Liver (tissue), 3 donors: ENCODE results near the gene KLF13.

ENCODE experiments used
- ATF3 ChIP-seq: IDR thresholded peaks from 2 replicates; pipeline ENCODE4 v1.6.1; 2016; ENCODE audit warnings: antibody characterized with exemption
- MAX ChIP-seq: IDR thresholded peaks from 2 replicates; pipeline ENCODE4 v1.6.1; 2016; ENCODE audit warnings: antibody characterized with exemption
- RAD21 ChIP-seq, 2 donors: IDR thresholded peaks; 2 replicates each; pipeline ENCODE4 v1.6.1; 2016; ENCODE audit warnings: antibody characterized with exemption in 2 of 2, mild to moderate bottlenecking in 2 of 2
- SP1 ChIP-seq: IDR thresholded peaks from 2 replicates; pipeline ENCODE4 v1.6.1; 2018; ENCODE audit warnings: antibody characterized with exemption, mild to moderate bottlenecking
- TAF1 ChIP-seq: conservative IDR thresholded peaks from 2 replicates; pipeline ENCODE4 v1.6.1; 2016; ENCODE audit warnings: antibody characterized with exemption, mild to moderate bottlenecking
- TF ChIP-seq, protein P1 (sequence below): fragments of 150-350 bp; IDR thresholded peaks from 2 replicates; pipeline ENCODE4 v1.5.1; 2017; ENCODE audit warnings: improper control_type of control experiment, low read depth, low read length; ENCODE audit not compliant: missing input control
- donor health status: healthy.
- donor health status: healthy.

- TF ChIP-seq, protein P1, sequence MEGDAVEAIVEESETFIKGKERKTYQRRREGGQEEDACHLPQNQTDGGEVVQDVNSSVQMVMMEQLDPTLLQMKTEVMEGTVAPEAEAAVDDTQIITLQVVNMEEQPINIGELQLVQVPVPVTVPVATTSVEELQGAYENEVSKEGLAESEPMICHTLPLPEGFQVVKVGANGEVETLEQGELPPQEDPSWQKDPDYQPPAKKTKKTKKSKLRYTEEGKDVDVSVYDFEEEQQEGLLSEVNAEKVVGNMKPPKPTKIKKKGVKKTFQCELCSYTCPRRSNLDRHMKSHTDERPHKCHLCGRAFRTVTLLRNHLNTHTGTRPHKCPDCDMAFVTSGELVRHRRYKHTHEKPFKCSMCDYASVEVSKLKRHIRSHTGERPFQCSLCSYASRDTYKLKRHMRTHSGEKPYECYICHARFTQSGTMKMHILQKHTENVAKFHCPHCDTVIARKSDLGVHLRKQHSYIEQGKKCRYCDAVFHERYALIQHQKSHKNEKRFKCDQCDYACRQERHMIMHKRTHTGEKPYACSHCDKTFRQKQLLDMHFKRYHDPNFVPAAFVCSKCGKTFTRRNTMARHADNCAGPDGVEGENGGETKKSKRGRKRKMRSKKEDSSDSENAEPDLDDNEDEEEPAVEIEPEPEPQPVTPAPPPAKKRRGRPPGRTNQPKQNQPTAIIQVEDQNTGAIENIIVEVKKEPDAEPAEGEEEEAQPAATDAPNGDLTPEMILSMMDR, result no peak
- TF ChIP-seq MAX, result no peak
- no peak for TF ChIP-seq RAD21 (IDR thresholded peaks at IDR 0.05)
- no peak for TF ChIP-seq ATF3
- no peak for TF ChIP-seq TAF1
- no peak for TF ChIP-seq SP1
Measured at GRCh38 chr15:31337352-31338031, 10.9 kb downstream of the KLF13 start.
